ENCODE data around the gene RALGDS.

The RALGDS gene

GRCh38 chr9:133054966-133055365 is 66.1 kb downstream of the RALGDS start:
- no peak for DNase-seq (ENCODE audit: low read depth)
- TF ChIP-seq, protein P1, sequence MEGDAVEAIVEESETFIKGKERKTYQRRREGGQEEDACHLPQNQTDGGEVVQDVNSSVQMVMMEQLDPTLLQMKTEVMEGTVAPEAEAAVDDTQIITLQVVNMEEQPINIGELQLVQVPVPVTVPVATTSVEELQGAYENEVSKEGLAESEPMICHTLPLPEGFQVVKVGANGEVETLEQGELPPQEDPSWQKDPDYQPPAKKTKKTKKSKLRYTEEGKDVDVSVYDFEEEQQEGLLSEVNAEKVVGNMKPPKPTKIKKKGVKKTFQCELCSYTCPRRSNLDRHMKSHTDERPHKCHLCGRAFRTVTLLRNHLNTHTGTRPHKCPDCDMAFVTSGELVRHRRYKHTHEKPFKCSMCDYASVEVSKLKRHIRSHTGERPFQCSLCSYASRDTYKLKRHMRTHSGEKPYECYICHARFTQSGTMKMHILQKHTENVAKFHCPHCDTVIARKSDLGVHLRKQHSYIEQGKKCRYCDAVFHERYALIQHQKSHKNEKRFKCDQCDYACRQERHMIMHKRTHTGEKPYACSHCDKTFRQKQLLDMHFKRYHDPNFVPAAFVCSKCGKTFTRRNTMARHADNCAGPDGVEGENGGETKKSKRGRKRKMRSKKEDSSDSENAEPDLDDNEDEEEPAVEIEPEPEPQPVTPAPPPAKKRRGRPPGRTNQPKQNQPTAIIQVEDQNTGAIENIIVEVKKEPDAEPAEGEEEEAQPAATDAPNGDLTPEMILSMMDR (IDR thresholded peaks at IDR 0.05; ENCODE audit: insufficient read depth, low read depth, low read length, missing control alignments), result no peak
- H3K4me3 ChIP-seq (ENCODE audit: low read length), result no peak overlapping the region

- no peak for DNase-seq (ENCODE audit: low read depth)
- TF ChIP-seq, protein P1 (IDR thresholded peaks at IDR 0.05; ENCODE audit: insufficient read depth, low read depth, low read length, missing control alignments), result no peak
These were observed 66.7 kb downstream of the RALGDS start for GRCh38 chr9:133054194-133054890.

DNA sequence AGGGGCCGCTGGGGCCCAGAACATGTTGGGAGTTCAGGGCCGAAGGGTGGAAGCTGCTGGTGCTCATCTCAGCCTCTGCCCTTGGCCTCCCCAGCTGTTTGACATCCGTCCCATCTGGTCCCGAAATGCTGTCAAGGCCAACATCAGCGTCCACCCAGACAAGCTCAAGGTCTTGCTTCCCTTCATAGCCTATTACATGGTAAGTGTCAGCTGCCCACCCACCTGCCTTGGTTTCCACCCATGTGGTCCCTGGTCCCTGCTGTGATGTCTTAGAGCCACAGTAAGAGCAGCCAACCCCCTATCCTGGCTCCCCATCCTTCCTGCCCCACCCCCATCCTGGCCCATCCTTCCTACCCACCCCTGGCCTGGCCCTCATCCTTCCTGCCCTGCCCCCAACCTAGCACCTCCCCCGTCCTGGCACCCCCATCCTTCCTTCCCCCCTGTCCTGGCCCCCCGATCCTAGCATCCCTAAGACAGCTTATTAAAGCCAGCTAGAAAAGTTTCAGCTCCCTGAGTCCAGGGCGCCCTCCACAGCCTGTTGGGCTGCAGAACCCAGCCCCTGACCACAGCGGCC is 69.0 kb downstream of the RALGDS start:
- no peak for DNase-seq (ENCODE audit: low read depth)
- no peak overlapping the region for H3K4me3 ChIP-seq (ENCODE audit: low read length)
- TF ChIP-seq, protein P1 (IDR thresholded peaks at IDR 0.05; ENCODE audit: insufficient read depth, low read depth, low read length, missing control alignments), result no peak

More at GRCh38 chr9:133054194-133054890, 66.7 kb downstream of the RALGDS start:
- no peak overlapping the region for H3K4me3 ChIP-seq (ENCODE audit: low read length)

GRCh38 chr9:133051281-133051900 is 69.6 kb downstream of the RALGDS start:
- TF ChIP-seq, protein P1 (IDR thresholded peaks at IDR 0.05; ENCODE audit: insufficient read depth, low read depth, low read length, missing control alignments), result no peak
- no peak for DNase-seq (ENCODE audit: low read depth)
- no peak overlapping the region for H3K4me3 ChIP-seq (ENCODE audit: low read length)

- no peak for DNase-seq (ENCODE audit: low read depth)
- TF ChIP-seq, protein P1 (IDR thresholded peaks at IDR 0.05; ENCODE audit: insufficient read depth, low read depth, low read length, missing control alignments), result no peak
- no peak overlapping the region for H3K4me3 ChIP-seq (ENCODE audit: low read length)
These were observed 70.3 kb downstream of the RALGDS start for GRCh38 chr9:133050781-133051180.

- no peak overlapping the region for H3K4me3 ChIP-seq (ENCODE audit: low read length)
- DNase-seq (ENCODE audit: low read depth), result no peak
- TF ChIP-seq, protein P1 (IDR thresholded peaks at IDR 0.05; ENCODE audit: insufficient read depth, low read depth, low read length, missing control alignments), result no peak
These were observed 70.9 kb downstream of the RALGDS start for GRCh38 chr9:133050142-133050541.
